GM21825 (cell line): ENCODE measurements around the gene CRHR2.
"Not testable (repeated sequence)": the region's sequence is repeated elsewhere in the genome, so short reads cannot be mapped to it uniquely, and the experiment has no call there.

Experiments used
- ATAC-seq: cut with Tn5 transposase; IDR thresholded peaks from one replicate; pipeline ENCODE4 v1.9.1; 2021; ENCODE audit warnings: mild to moderate bottlenecking, moderate library complexity; ENCODE audit not compliant: unreplicated experiment

CRHR2 gene

DNA sequence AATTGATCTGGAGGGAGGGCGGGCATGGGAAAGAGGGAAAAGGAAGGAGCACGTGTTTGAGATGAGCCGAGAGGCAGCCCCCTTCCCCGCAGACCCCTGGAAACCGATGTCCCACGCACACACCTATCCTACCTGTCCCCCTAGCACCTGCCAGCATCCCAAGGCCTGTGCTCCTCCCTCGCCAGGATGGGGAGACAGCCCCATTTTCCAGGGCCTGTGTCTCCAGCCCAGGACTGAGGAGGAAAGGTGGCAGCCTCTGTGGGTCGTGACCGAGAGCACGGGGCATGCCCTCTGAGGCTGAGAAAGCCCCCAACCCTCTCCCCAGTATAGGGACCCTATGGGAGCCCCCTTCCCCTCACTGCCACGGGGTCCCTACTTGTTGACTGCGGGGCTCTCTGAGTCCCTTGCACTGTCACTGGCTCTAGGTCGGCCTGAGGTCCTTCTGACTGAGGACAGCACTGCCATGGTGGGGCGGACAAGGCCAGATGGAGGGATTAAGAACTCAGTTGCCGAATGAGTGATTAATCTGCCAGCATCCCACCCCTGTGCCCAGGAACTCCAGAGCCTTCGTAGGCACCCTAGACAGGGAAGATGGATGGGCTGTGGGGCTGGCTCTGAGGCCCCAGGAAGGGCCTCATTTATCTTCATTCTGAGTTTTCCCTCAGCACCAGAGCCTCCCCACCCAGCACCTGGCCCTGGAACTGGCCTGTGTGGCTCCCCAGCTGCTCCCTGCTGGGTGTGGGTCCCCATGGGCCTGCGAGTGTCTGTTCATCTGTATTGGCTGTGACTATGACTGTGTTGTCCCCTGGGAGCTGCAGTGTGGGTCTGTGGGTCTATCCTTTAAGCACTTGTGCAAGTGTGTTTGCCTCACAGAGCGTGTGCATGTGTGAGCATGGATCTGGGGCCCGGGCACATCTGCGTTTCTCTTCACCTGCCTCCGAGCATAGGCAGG lies 26.0 kb downstream of the CRHR2 start:
- ATAC-seq: no peak

DNA sequence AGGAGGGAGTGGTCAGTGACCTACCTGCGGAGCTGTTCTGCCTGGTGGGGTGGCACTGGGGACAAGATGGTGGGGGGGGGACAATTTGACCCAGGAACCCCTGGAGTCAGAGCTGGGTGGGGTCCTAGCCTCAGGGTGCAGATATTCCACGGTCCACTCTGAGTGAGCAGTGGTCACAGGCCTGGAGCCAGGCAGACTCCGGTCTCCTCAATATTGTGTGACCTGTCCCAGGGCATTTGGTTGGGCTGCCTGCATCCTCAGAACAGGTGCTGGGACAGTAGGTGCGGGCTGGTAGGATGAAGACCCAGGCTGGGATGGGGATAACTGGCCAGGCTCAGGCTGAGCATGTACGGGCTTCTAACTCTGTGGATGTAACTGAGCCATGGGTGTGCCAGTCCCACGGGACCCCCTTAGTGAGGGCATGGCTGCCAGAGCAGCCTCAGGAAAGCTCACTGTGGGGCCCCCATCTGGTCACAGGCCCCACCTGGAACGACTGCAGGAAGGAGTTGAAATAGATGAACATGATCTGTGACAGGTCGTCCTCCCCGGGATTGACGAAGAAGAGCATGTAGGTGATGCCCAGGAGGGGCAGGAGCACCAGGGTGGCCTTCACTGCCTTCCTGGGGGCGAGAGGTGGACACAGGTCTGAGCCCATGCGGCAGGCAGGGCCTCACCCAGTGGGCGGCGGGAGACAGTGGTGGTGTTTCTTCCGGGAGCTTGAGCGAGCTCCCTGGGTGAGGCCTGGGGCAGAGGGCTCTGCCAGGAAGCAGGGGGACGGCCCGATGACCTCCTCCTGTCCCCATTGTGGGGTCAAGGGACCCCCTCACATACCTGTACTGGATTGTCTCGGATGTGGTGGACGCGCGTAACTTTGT lies 26.9 kb downstream of the CRHR2 start:
- ATAC-seq: no peak

DNA sequence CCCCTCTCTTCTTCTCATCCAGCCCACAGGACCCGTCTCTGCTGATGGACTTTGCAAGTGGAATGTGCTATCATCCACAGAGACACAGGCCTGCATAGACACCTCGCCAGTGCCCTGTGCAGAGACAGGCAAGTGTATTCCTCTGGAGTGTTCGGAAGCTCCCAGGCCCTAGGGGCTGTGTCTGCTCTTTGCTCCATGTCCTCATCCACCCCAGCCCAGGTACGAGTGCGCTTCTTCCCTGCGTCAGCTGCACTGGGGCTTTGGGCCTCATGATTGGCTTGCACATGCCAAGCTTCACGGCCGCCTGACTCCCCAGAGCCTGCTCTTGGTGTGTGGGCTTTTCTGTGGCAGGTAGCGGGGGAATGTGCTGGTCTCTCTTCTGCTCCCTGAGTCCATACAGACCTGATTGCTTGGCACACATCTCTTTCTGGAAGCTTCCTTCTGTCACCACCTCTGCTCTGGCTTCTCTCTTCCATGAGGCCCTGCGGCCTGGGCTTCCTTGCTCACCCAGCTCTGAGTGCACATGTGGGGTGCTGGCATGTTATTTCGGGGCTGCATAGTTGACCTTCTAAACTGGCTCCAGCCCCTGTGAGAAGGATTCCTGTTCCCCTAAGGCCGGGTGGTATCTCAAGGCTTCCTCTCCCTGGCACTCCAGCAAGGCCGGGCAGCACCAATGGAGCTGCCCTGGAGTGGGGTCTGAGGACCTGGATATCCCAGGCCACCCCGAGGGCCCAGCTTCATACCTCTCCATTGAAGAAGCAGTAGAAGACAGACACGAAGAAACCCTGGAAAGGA lies 27.8 kb downstream of the CRHR2 start:
- ATAC-seq: no peak

DNA sequence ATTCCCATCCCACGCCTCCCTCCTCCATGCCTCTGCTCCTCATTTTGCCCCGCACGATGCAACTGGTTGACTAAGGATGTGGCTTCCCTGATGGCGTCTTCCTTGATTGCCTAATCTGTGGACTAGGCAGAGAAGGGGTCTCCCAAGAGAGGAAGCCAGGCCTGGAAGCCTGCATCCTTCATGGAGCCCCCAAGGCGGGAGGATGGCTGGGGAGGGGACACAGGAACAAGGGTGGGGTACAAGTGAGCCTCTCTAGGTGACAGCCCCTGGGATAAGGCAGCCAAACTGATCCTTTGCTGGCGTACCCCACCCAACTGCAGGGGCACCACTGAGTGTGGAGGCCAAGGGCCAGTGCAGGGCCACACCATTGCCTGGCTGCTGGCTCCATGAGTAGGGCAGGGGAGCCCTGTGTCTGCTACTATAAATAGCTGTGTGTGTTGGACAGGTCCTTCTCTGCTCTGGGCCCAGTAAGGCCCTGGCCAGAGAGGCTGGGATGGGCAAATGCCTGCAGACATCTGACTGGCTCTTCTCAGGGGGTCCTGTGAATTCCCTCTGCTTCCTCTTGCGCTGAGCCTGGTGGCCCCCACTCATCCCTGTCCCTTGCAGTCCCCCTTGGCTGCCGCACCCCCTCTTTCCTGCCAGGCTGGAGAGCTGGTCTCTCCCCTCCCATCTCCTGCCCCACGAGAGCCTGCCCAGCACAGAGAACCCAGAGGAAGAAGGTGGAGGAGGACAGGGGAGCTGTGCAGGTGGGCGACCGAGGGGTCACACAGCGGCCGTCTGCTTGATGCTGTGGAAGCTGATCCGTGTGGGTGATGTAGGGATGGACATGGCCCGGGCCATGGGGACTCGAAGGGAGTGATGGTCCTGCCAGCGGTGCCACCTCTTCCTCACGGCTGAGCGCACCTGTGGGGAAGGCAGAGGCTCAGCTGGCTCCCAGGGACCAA lies 29.3 kb downstream of the CRHR2 start:
- ATAC-seq: no peak

DNA sequence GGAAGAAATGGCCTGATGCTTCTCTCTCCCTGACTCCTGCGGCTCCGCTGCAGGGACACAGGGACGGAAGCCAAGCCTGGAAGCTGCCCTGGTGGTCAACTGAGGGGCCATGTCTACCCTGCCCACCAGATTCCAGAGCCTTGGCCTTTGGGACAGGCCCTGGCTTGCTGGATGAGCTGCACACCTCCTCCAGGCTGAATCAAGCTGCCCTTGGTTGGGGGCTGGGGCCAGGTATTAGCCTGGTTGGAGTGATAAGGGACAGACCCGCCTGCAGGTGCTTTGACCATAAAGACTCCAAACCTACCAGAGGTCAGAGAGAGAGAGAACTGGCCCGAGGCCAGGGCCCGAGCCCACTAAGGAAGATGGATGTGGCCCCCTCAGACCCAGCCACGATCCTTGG lies 30.1 kb downstream of the CRHR2 start:
- no peak for ATAC-seq

DNA sequence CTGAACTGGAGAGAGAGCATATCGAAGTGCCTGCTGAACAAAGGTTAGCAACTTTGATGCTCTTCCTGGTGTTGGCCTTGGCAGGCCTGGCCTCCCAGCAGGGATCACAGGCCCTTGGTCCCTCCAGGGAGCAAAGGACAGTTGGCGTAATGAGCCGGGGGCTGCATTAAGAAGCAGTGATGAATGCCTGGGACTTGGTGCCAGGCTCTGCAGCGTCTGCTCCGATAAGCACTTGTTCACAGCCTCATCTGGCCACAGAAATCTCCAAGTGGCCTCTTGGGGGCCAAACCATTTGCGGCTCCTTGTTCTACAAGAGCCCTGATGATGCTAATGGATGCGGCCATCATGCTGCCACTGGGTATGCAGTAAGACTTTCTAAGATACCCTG lies 31.8 kb downstream of the CRHR2 start:
- no peak for ATAC-seq

DNA sequence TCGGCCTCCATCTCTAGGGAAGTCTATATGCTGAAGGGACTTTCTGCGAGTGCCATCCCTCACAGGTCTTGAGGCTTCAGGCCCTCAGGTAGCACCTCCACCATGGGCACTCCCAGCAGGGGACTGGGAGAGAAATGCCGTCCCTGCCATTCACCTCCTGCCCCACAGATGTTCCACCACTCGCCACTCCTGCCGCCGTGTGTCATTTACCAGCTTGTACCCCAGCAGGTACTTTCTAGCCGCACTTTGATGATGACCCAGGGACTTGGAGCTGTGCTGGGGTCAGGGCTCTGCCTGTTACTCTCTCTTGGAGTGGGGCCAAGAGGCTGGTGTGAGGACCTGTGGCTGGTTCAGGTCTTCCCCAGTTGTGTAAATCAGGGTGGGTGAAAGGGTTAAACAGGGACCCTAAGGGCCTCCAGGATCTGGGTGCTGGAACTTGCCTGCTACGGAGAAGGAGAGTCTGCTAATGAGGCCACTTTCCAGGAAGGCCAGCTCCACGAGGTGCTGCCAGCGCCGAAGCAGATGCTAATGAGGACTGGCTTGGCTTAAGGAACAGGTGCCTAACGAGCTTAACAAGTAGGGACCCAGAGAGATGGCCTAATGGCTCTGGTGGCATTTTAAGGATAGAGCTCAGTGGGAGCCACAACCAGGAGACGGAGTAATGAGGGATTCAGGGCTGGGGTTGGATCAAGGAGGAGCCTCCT lies 32.4 kb downstream of the CRHR2 start:
- ATAC-seq: no peak

DNA sequence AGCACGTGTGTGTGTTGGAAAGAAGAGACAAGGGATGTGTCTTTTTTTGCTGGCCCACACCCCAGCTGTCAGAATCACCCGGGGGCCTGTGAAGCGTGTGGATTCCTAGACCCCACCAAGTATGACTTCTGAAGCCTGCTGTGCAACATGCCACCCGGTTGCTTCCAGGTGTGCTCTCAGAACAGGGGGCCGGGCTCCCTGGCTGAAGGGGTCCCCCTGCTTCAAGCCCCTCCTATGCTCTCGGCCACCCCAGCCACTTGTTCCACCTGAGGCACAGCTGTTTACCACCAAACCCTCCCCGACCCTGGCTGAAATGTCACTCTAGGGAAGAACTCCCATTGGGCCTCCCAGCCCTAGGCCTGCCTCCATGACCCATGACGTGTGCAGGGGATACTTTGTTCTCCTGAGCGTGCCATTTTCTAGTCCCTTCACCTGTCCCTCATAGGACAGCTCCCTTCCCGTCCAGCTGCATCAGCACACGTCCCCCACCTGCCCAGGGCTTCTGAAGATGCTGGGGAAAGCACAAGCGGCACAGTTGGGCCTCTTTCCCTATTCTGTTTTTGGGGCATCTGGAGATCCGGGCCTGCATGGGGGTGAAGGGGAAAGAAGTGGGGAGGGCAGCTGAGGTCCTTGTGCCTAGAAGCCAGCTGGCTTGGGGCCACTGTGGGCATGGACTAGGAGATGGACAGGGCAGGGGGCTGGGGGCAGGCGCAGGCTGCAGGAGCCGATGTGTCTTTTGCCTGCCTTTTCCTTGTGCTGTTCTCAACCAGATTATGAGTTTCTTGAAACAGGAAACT lies 33.3 kb downstream of the CRHR2 start:
- ATAC-seq: no peak

DNA sequence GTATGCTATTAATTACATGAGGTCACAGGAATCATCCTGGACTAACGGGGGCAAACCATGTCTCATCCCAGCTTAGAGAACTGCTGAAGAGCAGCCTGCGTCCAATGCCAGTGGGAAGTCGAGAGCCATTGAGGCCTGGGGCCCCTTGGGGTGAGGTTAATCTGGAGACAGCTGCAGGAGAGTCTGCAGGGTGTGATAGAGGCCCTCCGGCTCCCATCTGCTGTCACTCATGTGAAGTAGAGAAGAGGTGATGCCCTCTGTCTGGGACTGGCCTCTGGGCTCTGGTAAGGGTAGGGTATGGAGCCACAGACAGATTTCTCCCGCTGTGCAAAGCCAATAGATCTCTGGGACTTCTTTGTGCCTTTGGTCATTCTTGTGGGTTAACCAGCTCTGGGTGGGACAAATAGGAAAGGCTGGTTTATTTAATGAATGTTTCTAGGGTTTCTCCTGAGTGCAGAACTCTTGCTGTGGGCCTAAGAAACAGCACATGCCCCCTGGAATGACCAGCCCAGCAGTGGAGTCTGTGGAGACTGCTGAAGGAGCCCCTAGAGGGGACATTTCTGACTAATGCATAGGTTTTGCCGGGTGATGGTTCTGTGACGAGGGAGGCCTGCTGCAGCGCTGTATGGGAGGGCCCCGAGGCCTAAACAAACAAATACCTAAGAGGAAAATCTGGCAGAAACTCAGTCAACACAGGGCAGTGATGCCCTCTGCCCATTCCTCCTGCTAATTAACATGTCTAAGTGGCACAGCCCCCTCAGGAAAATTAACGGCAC lies 34.5 kb downstream of the CRHR2 start:
- ATAC-seq: no peak

DNA sequence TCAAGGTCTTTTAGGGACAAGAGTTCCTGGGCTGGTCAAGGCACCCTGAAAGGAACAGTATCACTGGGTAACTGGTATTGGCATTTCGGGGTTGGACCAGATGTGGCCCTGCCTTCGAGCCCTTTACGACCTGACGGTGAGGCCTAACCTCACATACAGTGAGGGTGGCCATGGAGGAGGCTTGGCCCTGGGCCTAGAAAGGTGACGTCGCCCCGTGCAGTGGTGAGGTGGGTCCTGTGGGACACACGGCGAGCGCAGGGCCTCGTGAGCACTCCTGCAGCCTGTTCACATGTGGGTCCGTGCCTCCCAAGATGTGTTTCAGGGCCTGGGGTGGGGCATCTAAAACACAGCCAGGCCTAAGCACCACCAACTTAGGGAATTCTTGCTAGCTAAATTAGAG lies 36.1 kb downstream of the CRHR2 start:
- ATAC-seq: no peak

DNA sequence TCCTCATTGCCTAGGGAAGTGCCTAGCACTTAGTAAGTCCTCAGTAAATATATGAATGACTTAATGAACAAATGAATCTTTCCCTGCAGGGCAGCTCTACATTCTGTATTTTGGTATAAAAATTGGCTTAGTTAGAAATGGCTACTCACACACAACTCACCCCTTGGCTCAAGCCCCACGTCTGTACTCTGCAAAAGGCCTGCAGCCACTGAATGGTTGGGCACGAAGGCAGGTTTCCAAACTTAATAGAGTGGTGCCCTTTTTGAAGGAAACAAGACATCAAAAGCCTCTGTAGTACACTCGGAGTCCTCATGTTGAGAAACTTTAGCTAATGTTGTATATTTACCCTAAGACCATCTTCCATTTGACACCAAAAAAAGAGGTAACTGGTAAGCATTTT lies 36.6 kb downstream of the CRHR2 start:
- ATAC-seq: no peak

DNA sequence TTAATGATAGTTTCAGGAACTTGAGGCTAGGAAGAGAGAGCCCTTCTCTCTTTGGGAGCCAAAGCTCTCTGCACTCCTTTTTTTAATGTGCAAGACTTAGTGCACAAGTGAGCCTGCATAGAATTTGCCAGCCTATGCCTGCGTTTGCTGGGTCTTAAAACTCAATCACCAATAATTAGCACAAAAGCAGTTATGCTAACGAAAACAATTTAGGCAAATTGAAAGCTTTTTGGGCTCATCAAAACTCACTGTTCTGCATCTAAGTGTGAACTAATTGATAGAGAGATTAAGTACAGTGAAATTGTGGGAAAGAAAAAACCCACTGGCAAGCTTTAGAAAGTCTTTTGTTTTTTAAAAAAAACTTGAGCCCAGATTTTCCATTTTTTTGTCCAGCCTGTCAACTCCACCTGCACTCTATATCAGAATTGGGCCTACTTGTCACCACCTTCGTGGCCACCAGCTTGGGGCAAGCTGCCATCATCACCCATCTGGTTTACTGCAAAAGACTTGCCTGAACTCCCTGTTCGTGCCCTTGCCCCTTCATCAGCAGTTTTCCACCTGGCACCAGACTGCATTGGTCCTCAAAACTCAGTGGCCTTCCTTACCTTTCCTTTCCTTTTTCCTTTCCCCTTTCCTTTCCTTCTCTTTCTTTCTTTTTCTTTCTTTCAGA lies 37.8 kb downstream of the CRHR2 start:
- no peak for ATAC-seq

DNA sequence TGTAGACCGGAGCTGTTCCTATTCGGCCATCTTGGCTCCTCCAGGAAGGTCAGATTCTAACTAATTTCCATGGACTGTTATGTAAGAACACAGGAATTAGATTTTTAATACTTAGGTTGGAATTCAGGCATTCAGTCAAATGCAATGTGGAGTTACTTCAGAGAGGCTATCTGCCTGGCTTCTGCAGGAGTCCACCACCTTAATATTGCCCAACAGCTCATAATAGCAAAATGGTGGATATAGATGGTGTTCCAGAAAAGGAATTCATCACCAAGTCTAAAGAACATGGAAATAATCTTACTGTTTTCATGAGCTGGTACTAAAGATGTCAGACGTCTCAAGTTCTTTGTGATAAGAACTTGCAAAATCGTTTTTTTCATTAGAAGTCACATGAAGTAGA lies 39.5 kb downstream of the CRHR2 start:
- no peak for ATAC-seq

DNA sequence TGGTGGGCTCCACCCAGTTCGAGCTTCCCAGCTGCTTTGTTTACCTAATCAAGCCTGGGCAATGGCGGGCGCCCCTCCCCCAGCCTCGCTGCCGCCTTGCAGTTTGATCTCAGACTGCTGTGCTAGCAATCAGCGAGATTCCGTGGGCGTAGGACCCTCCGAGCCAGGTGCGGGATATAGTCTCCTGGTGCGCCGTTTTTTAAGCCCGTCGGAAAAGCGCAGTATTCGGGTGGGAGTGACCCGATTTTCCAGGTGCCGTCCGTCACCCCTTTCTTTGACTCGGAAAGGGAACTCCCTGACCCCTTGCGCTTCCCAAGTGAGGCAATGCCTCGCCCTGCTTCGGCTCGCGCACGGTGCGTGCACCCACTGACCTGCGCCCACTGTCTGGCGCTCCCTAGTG lies 39.9 kb downstream of the CRHR2 start:
- not testable (repeated sequence) for ATAC-seq

DNA sequence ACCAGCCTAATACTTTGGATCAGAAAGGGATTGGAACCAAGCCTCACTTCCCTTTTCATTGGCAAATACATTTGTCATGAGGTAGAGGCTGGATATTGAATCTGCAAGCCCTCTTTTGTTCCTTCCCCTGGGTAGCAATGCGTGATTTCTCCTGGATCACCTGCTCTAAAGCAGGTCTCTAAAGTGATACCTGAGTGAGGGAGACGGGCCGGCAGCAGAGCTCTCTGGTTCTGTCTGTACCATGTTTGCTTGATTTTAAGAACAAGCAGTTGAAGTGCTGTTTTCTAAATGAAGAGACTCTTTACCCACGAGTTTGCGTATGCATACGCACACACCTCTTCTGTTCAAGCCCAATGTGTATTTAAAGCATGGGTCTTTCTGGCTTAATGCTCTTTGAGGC lies 46.5 kb downstream of the CRHR2 start:
- ATAC-seq: no peak

DNA sequence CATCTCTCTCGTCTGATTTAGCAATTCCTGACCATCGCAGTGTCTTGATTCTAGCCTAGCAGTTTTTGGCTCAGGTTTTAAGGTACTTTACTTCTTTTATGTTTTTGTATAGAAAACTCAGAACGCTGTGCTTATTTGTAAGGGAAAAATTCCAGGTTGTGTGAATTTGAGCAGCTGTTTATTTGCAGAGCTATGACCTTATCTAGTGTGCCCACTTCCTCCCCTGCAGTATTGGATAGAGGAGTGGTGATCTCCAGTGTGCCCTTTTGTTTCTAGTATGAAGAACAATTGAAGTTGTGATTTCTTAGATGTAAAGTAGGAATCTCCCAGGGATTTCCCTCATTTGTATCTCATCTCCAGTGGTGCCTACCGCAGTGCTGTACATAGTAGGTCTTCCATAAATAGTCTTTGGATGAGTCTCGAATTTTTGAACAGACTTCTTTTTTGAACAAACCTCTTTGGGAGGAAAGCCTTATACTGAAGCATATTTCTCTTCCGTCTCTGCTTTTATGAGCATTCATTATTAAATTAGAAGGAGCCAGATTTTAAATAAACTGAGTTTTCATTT lies 47.5 kb downstream of the CRHR2 start:
- no peak for ATAC-seq

DNA sequence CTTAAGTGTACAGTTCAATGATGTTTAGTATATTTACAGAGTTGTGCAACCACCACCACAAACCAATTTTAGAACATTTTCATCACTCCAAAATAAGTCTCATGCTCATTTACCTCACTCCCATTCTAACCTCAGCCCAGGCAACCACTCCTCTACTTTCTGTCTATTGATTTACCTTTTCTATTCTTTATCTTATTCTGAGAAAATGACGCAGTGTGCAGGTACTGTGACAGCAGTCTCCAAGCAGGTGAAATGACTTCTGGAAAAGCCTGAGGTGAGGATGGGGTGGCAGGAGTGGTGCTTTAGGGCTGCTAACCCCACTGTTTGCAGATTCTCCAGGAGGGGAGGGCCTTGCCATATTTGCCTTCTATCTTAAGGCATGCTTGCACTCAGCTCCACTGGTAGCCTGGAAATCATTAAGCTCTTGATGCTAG lies 48.0 kb downstream of the CRHR2 start:
- no peak for ATAC-seq
